HEK293 (cell line): ENCODE data around the gene TSHR.

Experiments used
- CTCF ChIA-PET: fragments of 350-600 bp; formaldehyde crosslinking; extraction: SDS; loops from one replicate; lab custom pipeline; 2021; ENCODE audit warnings: antibody characterized with exemption; lab: Yijun Ruan, JAX
- POLR2A ChIA-PET: fragments of 300-600 bp; formaldehyde crosslinking; extraction: SDS; loops from one replicate; lab custom pipeline; 2020; ENCODE audit warnings: antibody characterized with exemption, inconsistent platforms; lab: Yijun Ruan, JAX
- H3K27ac ChIP-seq: fragments of 200-500 bp; sonication (Bioruptor generic); 2 replicates; pipeline ENCODE4 v1.5.1; 2014; ENCODE audit warnings: low read depth, low read length, control low read depth, inconsistent platforms; ENCODE audit errors: extremely low read depth
- H3K36me3 ChIP-seq, 2 experiments: fragments of 200-500 bp in 1 of 2; sonication (Bioruptor generic) in 1 of 2; 1 replicate in 1 of 2; 2 replicates in 1 of 2; pipeline ENCODE4 v1.5.1; 2014 to 2017; ENCODE audit warnings: inconsistent platforms in 2 of 2, low read length in 2 of 2; ENCODE audit not compliant: control insufficient read depth in 2 of 2, insufficient read depth in 1 of 2
- H3K4me1 ChIP-seq: fragments of 200-500 bp; sonication (Bioruptor generic); 2 replicates; pipeline ENCODE4 v1.5.1; 2014; ENCODE audit warnings: mild to moderate bottlenecking, low read length, inconsistent platforms; ENCODE audit not compliant: control insufficient read depth, insufficient read depth
- H3K4me3 ChIP-seq: 2 replicates; pipeline ENCODE4 v1.5.1; 2011; ENCODE audit warnings: low read depth, mild to moderate bottlenecking, control low read depth, low read length, moderate library complexity
- H3K9me3 ChIP-seq: fragments of 200-500 bp; sonication (Bioruptor generic); 2 replicates; pipeline ENCODE4 v1.5.1; 2014; ENCODE audit warnings: low read depth, low read length, inconsistent platforms; ENCODE audit not compliant: control insufficient read depth, insufficient read depth
- ATF2 ChIP-seq: fragments of 450-650 bp; formaldehyde crosslinking; IDR thresholded peaks from 2 replicates; pipeline ENCODE4 v1.5.1; 2016; ENCODE audit warnings: missing biosample characterization, missing genetic modification characterization, low read depth
- GLIS1 ChIP-seq: fragments of 450-650 bp; formaldehyde crosslinking; IDR thresholded peaks from 2 replicates; pipeline ENCODE4 v1.5.1; 2016; ENCODE audit warnings: missing biosample characterization, missing genetic modification characterization
- SETDB1 ChIP-seq: IDR thresholded peaks from one replicate; pipeline ENCODE4 v1.6.1; 2017; ENCODE audit warnings: mild to moderate bottlenecking, low read length, moderate library complexity, mixed read lengths; ENCODE audit not compliant: insufficient read length
- SP2 ChIP-seq: fragments of 450-650 bp; formaldehyde crosslinking; IDR thresholded peaks from 2 replicates; pipeline ENCODE4 v1.5.1; 2016; ENCODE audit warnings: missing biosample characterization, missing genetic modification characterization
- SP7 ChIP-seq: fragments of 450-650 bp; formaldehyde crosslinking; IDR thresholded peaks from 2 replicates; pipeline ENCODE4 v1.5.1; 2016; ENCODE audit warnings: missing biosample characterization, missing genetic modification characterization
- TRIM28 ChIP-seq: IDR thresholded peaks from 2 replicates; pipeline ENCODE4 v1.6.1; 2011; ENCODE audit warnings: low read length, control low read depth, borderline replicate concordance
- ZBTB11 ChIP-seq: fragments of 450-650 bp; formaldehyde crosslinking; conservative IDR thresholded peaks from 2 replicates; pipeline ENCODE4 v1.5.1; 2016; ENCODE audit warnings: low read depth, missing biosample characterization, missing genetic modification characterization
- ZBTB17 ChIP-seq: fragments of 450-650 bp; formaldehyde crosslinking; IDR thresholded peaks from 2 replicates; pipeline ENCODE4 v1.5.1; 2016; ENCODE audit warnings: missing biosample characterization, missing genetic modification characterization
- ZNF19 ChIP-seq: fragments of 450-650 bp; formaldehyde crosslinking; IDR thresholded peaks from 2 replicates; pipeline ENCODE4; 2016; ENCODE audit warnings: missing biosample characterization, missing genetic modification characterization, low read depth
- ZNF239 ChIP-seq: fragments of 450-650 bp; formaldehyde crosslinking; IDR thresholded peaks from 2 replicates; pipeline ENCODE4 v1.5.1; 2016; ENCODE audit warnings: missing biosample characterization, missing genetic modification characterization
- ZNF274 ChIP-seq, 2 experiments: fragments of 200-500 bp in 1 of 2; fragments of 450-650 bp in 1 of 2; sonication (Bioruptor generic) in 1 of 2; formaldehyde crosslinking in 1 of 2; IDR thresholded peaks; 2 replicates each; pipeline versions ENCODE4 v1.5.1 to v1.6.1; 2014 to 2016; ENCODE audit warnings: borderline replicate concordance in 1 of 2, inconsistent platforms in 1 of 2, low read length in 1 of 2, missing biosample characterization in 1 of 2, missing genetic modification characterization in 1 of 2
- ZNF335 ChIP-seq: fragments of 450-650 bp; formaldehyde crosslinking; conservative IDR thresholded peaks from 2 replicates; pipeline ENCODE4 v1.5.1; 2016; ENCODE audit warnings: missing biosample characterization, missing genetic modification characterization
- ZNF561 ChIP-seq: fragments of 450-650 bp; IDR thresholded peaks from 2 replicates; pipeline ENCODE4 v1.5.1; 2018; ENCODE audit warnings: missing biosample characterization, missing genetic modification characterization, borderline replicate concordance
- ZNF571 ChIP-seq: fragments of 450-650 bp; formaldehyde crosslinking; IDR thresholded peaks from 2 replicates; pipeline ENCODE4 v1.5.0; 2017; ENCODE audit warnings: missing biosample characterization, missing genetic modification characterization
- ZNF639 ChIP-seq: fragments of 450-650 bp; formaldehyde crosslinking; IDR thresholded peaks from 2 replicates; pipeline ENCODE4 v1.5.1; 2016; ENCODE audit warnings: missing biosample characterization, missing genetic modification characterization
- ZNF707 ChIP-seq: fragments of 450-650 bp; formaldehyde crosslinking; IDR thresholded peaks from 2 replicates; pipeline ENCODE4 v1.5.1; 2016; ENCODE audit warnings: missing biosample characterization, missing genetic modification characterization
- ZNF768 ChIP-seq: fragments of 450-650 bp; formaldehyde crosslinking; IDR thresholded peaks from 2 replicates; pipeline ENCODE4 v1.5.1; 2018; ENCODE audit warnings: missing biosample characterization, mild to moderate bottlenecking, missing genetic modification characterization
- ZNF843 ChIP-seq: fragments of 450-650 bp; formaldehyde crosslinking; IDR thresholded peaks from 2 replicates; pipeline ENCODE4 v1.5.1; 2016; ENCODE audit warnings: missing biosample characterization, missing genetic modification characterization
- ZSCAN4 ChIP-seq: fragments of 450-650 bp; formaldehyde crosslinking; IDR thresholded peaks from 2 replicates; pipeline ENCODE4 v1.5.1; 2017; ENCODE audit warnings: missing biosample characterization, missing genetic modification characterization
- ZSCAN5A ChIP-seq: fragments of 450-650 bp; formaldehyde crosslinking; IDR thresholded peaks from 2 replicates; pipeline ENCODE4 v1.5.1; 2016; ENCODE audit warnings: missing biosample characterization, missing genetic modification characterization

Gene TSHR

GRCh38 chr14:81066672-81067071, 111.3 kb downstream of the TSHR start:
- H3K36me3 ChIP-seq = no peaks in the 10 kb centered on the region
- no peak overlapping the region for H3K27ac ChIP-seq
- H3K4me1 ChIP-seq = no peaks in the 10 kb centered on the region
- ChIA-PET CTCF (interaction anchor here (0.6 kb wide), 1 partner anchor 19 kb away, joined by 3 read pairs; no protein-coding TSS in a partner anchor), POLR2A (no interaction called here)
- no peaks in the 10 kb centered on the region for H3K9me3 ChIP-seq
- no peak overlapping the region for H3K4me3 ChIP-seq
- TF ChIP-seq ZSCAN5A (tag by site-specific recombination) (no peak), ZNF19 (tag by site-specific recombination) (no peak), ZNF335 (tag by site-specific recombination) (no peak), ZNF571 (no peak), GLIS1 (no peak), SP2 (tag by site-specific recombination) (no peak), ZNF274 (IDR thresholded peaks at IDR 0.05; ENCODE audit: low read length) (no peak), ZNF274 (tag by site-specific recombination; IDR thresholded peaks at IDR 0.05; ENCODE audit: borderline replicate concordance) (no peak), ZNF768 (tag by site-specific recombination) (no peak), SP7 (tag by site-specific recombination) (no peak), ATF2 (tag by site-specific recombination) (no peak), SETDB1 (no peak), ZNF707 (tag by site-specific recombination) (no peak), ZSCAN4 (no peak)

GRCh38 chr14:81067156-81067555, 111.7 kb downstream of the TSHR start:
- CTCF ChIA-PET = interaction anchor here (0.6 kb wide), 1 partner anchor 20 kb away, joined by 3 read pairs; no protein-coding TSS in a partner anchor
- Histone ChIP-seq H3K4me1 (no peaks in the 10 kb centered on the region), H3K27ac (no peak overlapping the region), H3K9me3 (no peaks in the 10 kb centered on the region; the same call in 1 of the 2 replicates), H3K36me3 (no peaks in the 10 kb centered on the region)
- POLR2A ChIA-PET = no interaction called here
- no peak for TF ChIP-seq ZNF274 (IDR thresholded peaks at IDR 0.05; ENCODE audit: low read length)
- TF ChIP-seq ZNF274 (tag by site-specific recombination; IDR thresholded peaks at IDR 0.05; ENCODE audit: borderline replicate concordance) = no peak
- TF ChIP-seq ZBTB11 (tag by site-specific recombination) = no peak
- TF ChIP-seq ZNF843 (tag by site-specific recombination) = no peak
- no peak for TF ChIP-seq TRIM28
- no peak for TF ChIP-seq ZNF239 (tag by site-specific recombination)
- TF ChIP-seq ZBTB17 = no peak
- TF ChIP-seq ZNF639 = no peak
- no peak for TF ChIP-seq ZNF561 (tag by site-specific recombination)
- TF ChIP-seq, all 188 proteins: peak for 0
- H3K4me3 ChIP-seq = no peak overlapping the region
